AG04449 (cell line): ENCODE data around the gene LRRC25.
A peak's percentile ranks its signal among the peaks of the same experiment; 100 is the strongest.

Experiments used
- CTCF ChIA-PET: fragments of 350-600 bp; formaldehyde crosslinking; extraction: SDS; loops from one replicate; lab custom pipeline; 2021; ENCODE audit warnings: antibody characterized with exemption; lab: Yijun Ruan, JAX
- POLR2A ChIA-PET: fragments of 400-600, 350-600 bp; formaldehyde crosslinking; extraction: SDS; loops from one replicate; lab custom pipeline; 2020; ENCODE audit warnings: antibody characterized with exemption, inconsistent platforms; lab: Yijun Ruan, JAX
- DNase-seq: peaks from one replicate; pipeline ENCODE4 v3.0.0-alpha.2; 2010; ENCODE audit warnings: low read depth, low spot score
- H3K4me3 ChIP-seq: 2 replicates; pipeline ENCODE4 v1.5.1; 2011; ENCODE audit warnings: low read depth, mild to moderate bottlenecking, control low read depth, low read length
- TF ChIP-seq, protein P1 (sequence below): IDR thresholded peaks from one replicate; pipeline ENCODE4 v1.5.1; 2011; ENCODE audit warnings: mild to moderate bottlenecking, moderate library complexity, low read length, control low read depth, inconsistent platforms; ENCODE audit not compliant: insufficient read depth; ENCODE audit errors: missing control alignments

Gene LRRC25

DNA sequence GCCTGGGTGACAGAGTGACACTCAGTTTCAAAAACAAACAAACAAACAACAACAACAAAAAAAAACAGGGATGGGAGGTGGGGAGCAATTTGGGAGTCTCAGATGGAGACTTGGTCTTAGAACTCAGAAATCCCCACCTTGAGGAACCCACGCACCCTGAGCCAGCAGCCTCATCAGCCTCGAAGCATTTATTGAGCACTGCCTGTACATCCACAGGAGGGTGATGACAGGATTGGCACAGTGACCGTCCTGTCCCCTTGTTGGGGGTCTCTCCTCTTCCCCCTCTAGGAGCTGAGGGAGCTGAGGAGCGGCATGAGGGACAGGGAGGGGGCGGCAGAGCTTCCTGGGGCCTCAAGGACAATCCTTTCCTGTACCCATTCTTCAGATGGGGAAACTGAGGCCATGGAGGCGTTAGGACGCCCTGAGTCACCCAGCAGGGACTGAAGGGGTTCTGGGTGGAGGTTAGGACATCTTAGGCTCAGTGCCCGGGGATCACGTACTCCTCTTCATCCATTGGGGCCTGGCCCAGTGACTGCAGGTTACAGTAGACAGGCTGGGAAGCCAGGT is 5.8 kb downstream of the LRRC25 start:
- TF ChIP-seq, protein P1, sequence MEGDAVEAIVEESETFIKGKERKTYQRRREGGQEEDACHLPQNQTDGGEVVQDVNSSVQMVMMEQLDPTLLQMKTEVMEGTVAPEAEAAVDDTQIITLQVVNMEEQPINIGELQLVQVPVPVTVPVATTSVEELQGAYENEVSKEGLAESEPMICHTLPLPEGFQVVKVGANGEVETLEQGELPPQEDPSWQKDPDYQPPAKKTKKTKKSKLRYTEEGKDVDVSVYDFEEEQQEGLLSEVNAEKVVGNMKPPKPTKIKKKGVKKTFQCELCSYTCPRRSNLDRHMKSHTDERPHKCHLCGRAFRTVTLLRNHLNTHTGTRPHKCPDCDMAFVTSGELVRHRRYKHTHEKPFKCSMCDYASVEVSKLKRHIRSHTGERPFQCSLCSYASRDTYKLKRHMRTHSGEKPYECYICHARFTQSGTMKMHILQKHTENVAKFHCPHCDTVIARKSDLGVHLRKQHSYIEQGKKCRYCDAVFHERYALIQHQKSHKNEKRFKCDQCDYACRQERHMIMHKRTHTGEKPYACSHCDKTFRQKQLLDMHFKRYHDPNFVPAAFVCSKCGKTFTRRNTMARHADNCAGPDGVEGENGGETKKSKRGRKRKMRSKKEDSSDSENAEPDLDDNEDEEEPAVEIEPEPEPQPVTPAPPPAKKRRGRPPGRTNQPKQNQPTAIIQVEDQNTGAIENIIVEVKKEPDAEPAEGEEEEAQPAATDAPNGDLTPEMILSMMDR, result no peak
- ChIA-PET POLR2A (no interaction called here), CTCF (interaction anchor here (1.1 to 8.3 kb wide), 6 partner anchors 8 to 52 kb away, joined by 3 to 170 read pairs (median 21); partner anchors contain the start of genes LRRC25 and SSBP4)
- H3K4me3 ChIP-seq, result no peak overlapping the region
- DNase-seq, result no peak

DNA sequence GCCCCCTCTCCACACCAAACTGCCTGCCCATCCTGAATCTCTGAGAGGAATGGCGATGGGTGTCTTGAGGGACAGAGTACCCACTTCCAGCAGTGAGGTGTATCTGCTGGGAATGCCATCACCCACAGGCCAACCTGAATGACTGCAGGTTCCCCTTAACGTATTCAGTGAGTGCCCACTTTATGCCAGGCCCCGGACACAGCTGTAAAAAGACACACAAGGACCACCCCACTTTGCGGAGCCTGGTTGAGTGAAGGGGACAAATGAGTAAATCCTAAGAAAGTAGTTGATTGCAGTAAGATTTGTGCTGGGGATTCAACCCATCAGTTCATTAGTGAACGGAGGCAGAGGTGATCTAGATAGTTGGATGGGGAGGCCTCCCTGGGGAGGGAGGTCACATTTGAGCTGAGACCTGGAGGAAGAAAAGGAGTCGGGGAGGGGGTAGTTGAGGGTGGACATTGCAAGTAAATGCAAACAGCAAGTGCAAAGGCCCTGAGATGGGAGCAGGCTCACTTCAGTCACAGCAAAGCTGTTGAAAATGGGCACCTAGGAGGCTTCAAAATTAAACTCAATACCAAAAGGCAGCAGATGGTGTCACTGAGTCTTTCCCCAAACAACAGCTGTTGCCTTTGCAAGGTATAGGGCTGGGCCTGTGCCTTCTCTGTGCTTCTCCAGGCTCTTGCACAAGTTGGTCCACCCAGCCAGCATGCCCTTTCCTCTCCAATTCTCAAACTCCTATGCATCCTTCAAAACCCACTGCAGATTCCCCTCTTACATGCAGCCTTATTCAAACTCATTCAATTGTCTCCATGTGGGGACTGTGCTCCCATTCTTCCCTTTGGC is 7.1 kb downstream of the LRRC25 start:
- ChIA-PET CTCF (interaction anchor here (0.8 to 8.3 kb wide), 8 partner anchors 10 to 111 kb away, joined by 4 to 170 read pairs (median 30); partner anchors contain the start of genes LRRC25 and SSBP4), POLR2A (no interaction called here)
- TF ChIP-seq, protein P1, result no peak
- H3K4me3 ChIP-seq, result no peak overlapping the region
- DNase-seq, result no peak

DNA sequence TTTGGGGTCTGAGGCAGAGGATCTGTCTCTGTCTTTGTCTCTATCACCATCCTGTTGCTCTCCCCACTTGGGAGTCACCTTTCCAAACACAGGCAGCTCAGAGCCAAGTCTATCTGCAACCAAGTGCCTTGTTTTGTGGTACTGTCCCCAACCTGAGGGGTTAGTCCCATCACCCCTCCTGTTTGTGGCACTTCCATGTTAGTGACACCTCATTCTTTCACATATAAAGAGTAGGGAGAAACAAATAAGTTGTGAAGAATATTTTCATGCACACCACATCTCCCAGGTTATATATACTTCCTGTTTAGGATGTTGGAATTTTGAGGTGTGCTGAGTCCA is 7.7 kb downstream of the LRRC25 start:
- no peak overlapping the region for H3K4me3 ChIP-seq
- POLR2A ChIA-PET, result interaction anchor here (0.7 to 4.4 kb wide), 2 partner anchors 109 to 419 kb away, joined by 3 to 21 read pairs; partner anchors contain the start of gene JUND
- DNase-seq, result no peak
- CTCF ChIA-PET, result interaction anchor here (0.6 to 8.3 kb wide), 12 partner anchors 10 to 111 kb away, joined by 3 to 170 read pairs (median 20); partner anchors contain the start of genes LRRC25 and SSBP4
- TF ChIP-seq, protein P1, result no peak

DNA sequence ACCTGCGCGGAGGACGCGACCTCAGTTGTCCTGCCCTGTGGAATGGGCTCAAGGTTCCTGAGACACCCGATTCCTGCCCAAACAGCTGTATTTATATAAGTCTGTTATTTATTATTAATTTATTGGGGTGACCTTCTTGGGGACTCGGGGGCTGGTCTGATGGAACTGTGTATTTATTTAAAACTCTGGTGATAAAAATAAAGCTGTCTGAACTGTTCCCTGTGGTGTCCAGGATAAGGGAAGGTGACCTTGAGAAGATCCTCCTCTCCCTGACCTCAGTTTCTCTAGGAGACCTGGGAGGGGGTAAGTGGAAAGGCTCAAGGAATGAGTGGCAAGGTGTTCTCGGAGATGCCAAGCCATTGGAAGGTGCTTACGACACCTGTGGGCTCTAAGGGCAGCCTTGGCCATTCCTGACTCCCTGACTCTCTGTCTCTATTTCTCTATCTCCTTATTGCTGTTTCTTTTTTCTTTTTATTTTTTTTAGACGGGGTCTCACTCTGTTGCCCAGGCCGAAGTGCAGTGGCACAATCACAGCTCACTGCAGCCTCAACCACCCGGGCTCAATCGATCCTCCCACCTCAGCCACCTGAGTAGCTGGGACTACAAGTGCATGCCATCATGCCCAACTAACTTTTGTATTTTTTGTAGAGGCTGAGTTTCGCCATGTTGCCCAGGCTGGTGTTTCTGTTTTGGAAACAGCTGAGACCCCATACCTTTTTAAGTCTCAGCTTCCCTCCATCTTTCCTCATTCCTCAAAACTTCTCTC is 8.3 kb downstream of the LRRC25 start:
- CTCF ChIA-PET, result interaction anchor here (0.6 to 8.3 kb wide), 23 partner anchors 9 to 113 kb away, joined by 3 to 170 read pairs (median 6); partner anchors contain the start of genes LRRC25 and SSBP4
- H3K4me3 ChIP-seq, result peak overlapping the region; percentile 66
- POLR2A ChIA-PET, result interaction anchor here (0.7 to 4.4 kb wide), 3 partner anchors 109 to 420 kb away, joined by 3 to 21 read pairs (median 3); partner anchors contain the start of gene JUND
- TF ChIP-seq, protein P1, result no peak
- DNase-seq, result no peak

DNA sequence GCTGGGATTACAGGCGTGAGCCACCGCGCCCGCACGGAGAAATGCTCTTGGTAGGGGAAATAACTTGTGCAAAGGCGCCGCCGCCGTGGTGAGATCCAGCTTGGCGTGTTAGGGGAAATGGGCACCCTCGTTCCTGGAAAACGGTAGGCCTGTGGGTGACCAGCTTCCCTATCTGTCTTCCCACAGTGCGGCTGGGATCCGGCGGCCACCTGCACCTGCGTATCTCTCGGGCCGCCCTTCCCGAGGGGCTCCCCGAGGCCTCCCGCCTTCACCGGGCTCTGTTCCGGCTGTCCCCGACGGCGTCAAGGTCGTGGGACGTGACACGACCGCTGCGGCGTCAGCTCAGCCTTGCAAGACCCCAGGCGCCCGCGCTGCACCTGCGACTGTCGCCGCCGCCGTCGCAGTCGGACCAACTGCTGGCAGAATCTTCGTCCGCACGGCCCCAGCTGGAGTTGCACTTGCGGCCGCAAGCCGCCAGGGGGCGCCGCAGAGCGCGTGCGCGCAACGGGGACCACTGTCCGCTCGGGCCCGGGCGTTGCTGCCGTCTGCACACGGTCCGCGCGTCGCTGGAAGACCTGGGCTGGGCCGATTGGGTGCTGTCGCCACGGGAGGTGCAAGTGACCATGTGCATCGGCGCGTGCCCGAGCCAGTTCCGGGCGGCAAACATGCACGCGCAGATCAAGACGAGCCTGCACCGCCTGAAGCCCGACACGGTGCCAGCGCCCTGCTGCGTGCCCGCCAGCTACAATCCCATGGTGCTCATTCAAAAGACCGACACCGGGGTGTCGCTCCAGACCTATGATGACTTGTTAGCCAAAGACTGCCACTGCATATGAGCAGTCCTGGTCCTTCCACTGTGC is 9.1 kb downstream of the LRRC25 start:
- CTCF ChIA-PET, result interaction anchor here (0.7 to 8.3 kb wide), 31 partner anchors 8 to 459 kb away, joined by 3 to 170 read pairs (median 5); partner anchors contain the start of genes LRRC25 and SSBP4
- peak overlapping the region; percentile 66 for H3K4me3 ChIP-seq

More for the DNA sequence above, 9.1 kb downstream of the LRRC25 start:
- DNase-seq, result no peak
- TF ChIP-seq, protein P1, result peak; percentile 97
- POLR2A ChIA-PET, result interaction anchor here (0.6 to 4.4 kb wide), 5 partner anchors 14 to 110 kb away, joined by 3 to 21 read pairs (median 4); partner anchors contain the start of genes JUND and SSBP4
